HEK293 (cell line): ENCODE data around the gene PTH1R.

Experiments used
- CTCF ChIA-PET: fragments of 350-600 bp; formaldehyde crosslinking; extraction: SDS; loops from one replicate; lab custom pipeline; 2021; ENCODE audit warnings: antibody characterized with exemption; lab: Yijun Ruan, JAX
- POLR2A ChIA-PET: fragments of 300-600 bp; formaldehyde crosslinking; extraction: SDS; loops from one replicate; lab custom pipeline; 2020; ENCODE audit warnings: antibody characterized with exemption, inconsistent platforms; lab: Yijun Ruan, JAX
- H3K27ac ChIP-seq: fragments of 200-500 bp; sonication (Bioruptor generic); 2 replicates; pipeline ENCODE4 v1.5.1; 2014; ENCODE audit warnings: low read depth, low read length, control low read depth, inconsistent platforms; ENCODE audit errors: extremely low read depth
- H3K36me3 ChIP-seq, 2 experiments: fragments of 200-500 bp in 1 of 2; sonication (Bioruptor generic) in 1 of 2; 1 replicate in 1 of 2; 2 replicates in 1 of 2; pipeline ENCODE4 v1.5.1; 2014 to 2017; ENCODE audit warnings: inconsistent platforms in 2 of 2, low read length in 2 of 2; ENCODE audit not compliant: control insufficient read depth in 2 of 2, insufficient read depth in 1 of 2
- H3K4me1 ChIP-seq: fragments of 200-500 bp; sonication (Bioruptor generic); 2 replicates; pipeline ENCODE4 v1.5.1; 2014; ENCODE audit warnings: mild to moderate bottlenecking, low read length, inconsistent platforms; ENCODE audit not compliant: control insufficient read depth, insufficient read depth
- H3K4me3 ChIP-seq: 2 replicates; pipeline ENCODE4 v1.5.1; 2011; ENCODE audit warnings: low read depth, mild to moderate bottlenecking, control low read depth, low read length, moderate library complexity
- H3K9me3 ChIP-seq: fragments of 200-500 bp; sonication (Bioruptor generic); 2 replicates; pipeline ENCODE4 v1.5.1; 2014; ENCODE audit warnings: low read depth, low read length, inconsistent platforms; ENCODE audit not compliant: control insufficient read depth, insufficient read depth
- GLIS1 ChIP-seq: fragments of 450-650 bp; formaldehyde crosslinking; IDR thresholded peaks from 2 replicates; pipeline ENCODE4 v1.5.1; 2016; ENCODE audit warnings: missing biosample characterization, missing genetic modification characterization
- HIC1 ChIP-seq: fragments of 450-650 bp; formaldehyde crosslinking; IDR thresholded peaks from 2 replicates; pipeline ENCODE4 v1.5.1; 2016; ENCODE audit warnings: missing biosample characterization, missing genetic modification characterization
- KLF16 ChIP-seq: fragments of 450-650 bp; formaldehyde crosslinking; IDR thresholded peaks from 2 replicates; pipeline ENCODE4 v1.5.1; 2017; ENCODE audit warnings: missing biosample characterization, missing genetic modification characterization
- PBX3 ChIP-seq: sonication (generic); formaldehyde crosslinking; IDR thresholded peaks from 2 replicates; pipeline ENCODE4 v1.8.1; 2022; ENCODE audit warnings: mild to moderate bottlenecking, moderate library complexity, missing genetic modification reagents
- ZBTB20 ChIP-seq: fragments of 450-650 bp; formaldehyde crosslinking; IDR thresholded peaks from 2 replicates; pipeline ENCODE4 v1.5.1; 2016; ENCODE audit warnings: missing biosample characterization, missing genetic modification characterization
- ZBTB8A ChIP-seq: fragments of 450-650 bp; formaldehyde crosslinking; IDR thresholded peaks from 2 replicates; pipeline ENCODE4 v1.5.1; 2016; ENCODE audit warnings: missing biosample characterization, missing genetic modification characterization
- ZNF211 ChIP-seq: fragments of 450-650 bp; formaldehyde crosslinking; IDR thresholded peaks from 2 replicates; pipeline ENCODE4 v1.5.1; 2016; ENCODE audit warnings: low read depth, missing biosample characterization, missing genetic modification characterization
- ZNF292 ChIP-seq: fragments of 450-650 bp; formaldehyde crosslinking; IDR thresholded peaks from 2 replicates; pipeline ENCODE4 v1.5.1; 2016; ENCODE audit warnings: low read depth, missing biosample characterization, missing genetic modification characterization, borderline replicate concordance
- ZNF510 ChIP-seq: fragments of 450-650 bp; formaldehyde crosslinking; IDR thresholded peaks from 2 replicates; pipeline ENCODE4 v1.5.1; 2018; ENCODE audit warnings: mild to moderate bottlenecking, missing genetic modification characterization, missing biosample characterization; ENCODE audit not compliant: insufficient replicate concordance
- ZNF521 ChIP-seq: fragments of 450-650 bp; formaldehyde crosslinking; IDR thresholded peaks from 2 replicates; pipeline ENCODE4 v1.5.1; 2017; ENCODE audit warnings: missing biosample characterization, mild to moderate bottlenecking, missing genetic modification characterization
- ZNF548 ChIP-seq: fragments of 450-650 bp; formaldehyde crosslinking; IDR thresholded peaks from 2 replicates; pipeline ENCODE4 v1.5.1; 2016; ENCODE audit warnings: missing biosample characterization, missing genetic modification characterization
- ZNF596 ChIP-seq: fragments of 450-650 bp; IDR thresholded peaks from 2 replicates; pipeline ENCODE4 v1.5.0; 2018; ENCODE audit warnings: missing biosample characterization, mild to moderate bottlenecking, missing genetic modification characterization, moderate library complexity
- ZNF704 ChIP-seq: fragments of 450-650 bp; formaldehyde crosslinking; IDR thresholded peaks from 2 replicates; pipeline ENCODE4 v1.5.1; 2016; ENCODE audit warnings: missing biosample characterization, missing genetic modification characterization
- ZNF76 ChIP-seq: fragments of 450-650 bp; formaldehyde crosslinking; IDR thresholded peaks from 2 replicates; pipeline ENCODE4; 2016; ENCODE audit warnings: low read depth, missing biosample characterization, missing genetic modification characterization, borderline replicate concordance
- ZNF777 ChIP-seq: fragments of 450-650 bp; formaldehyde crosslinking; IDR thresholded peaks from 2 replicates; pipeline ENCODE4 v1.5.1; 2017; ENCODE audit warnings: missing biosample characterization, missing genetic modification characterization, borderline replicate concordance
- ZNF843 ChIP-seq: fragments of 450-650 bp; formaldehyde crosslinking; IDR thresholded peaks from 2 replicates; pipeline ENCODE4 v1.5.1; 2016; ENCODE audit warnings: missing biosample characterization, missing genetic modification characterization
- ZSCAN16 ChIP-seq: fragments of 450-650 bp; formaldehyde crosslinking; IDR thresholded peaks from 2 replicates; pipeline ENCODE4 v1.5.1; 2016; ENCODE audit warnings: missing biosample characterization, missing genetic modification characterization

Gene PTH1R

GRCh38 chr3:46882377-46883053 lies 5.0 kb downstream of the PTH1R start (continued):
- no peak for TF ChIP-seq PBX3 (CRISPR knock-in tag)
- no peak for TF ChIP-seq ZNF704 (tag by site-specific recombination)
- no peak for TF ChIP-seq ZNF292 (tag by site-specific recombination)
- 0 out of 2 replicates have a peak, but pooled peaks have one; percentile 13 for TF ChIP-seq KLF16 (tag by site-specific recombination)
- TF ChIP-seq HIC1 (tag by site-specific recombination): no peak
- peak; percentile 70 for TF ChIP-seq ZBTB20 (tag by site-specific recombination)
- TF ChIP-seq ZSCAN16 (tag by site-specific recombination): no peak
- TF ChIP-seq ZNF843 (tag by site-specific recombination): no peak
- no peak for TF ChIP-seq ZNF548
- no peak for TF ChIP-seq ZNF510 (tag by site-specific recombination)
- no peak for TF ChIP-seq ZNF211
- 0 out of 2 replicates have a peak, but pooled peaks have one; percentile 26 for TF ChIP-seq ZNF777

GRCh38 chr3:46883054-46883829 lies 5.7 kb downstream of the PTH1R start:
- Histone ChIP-seq H3K36me3 (no peaks in the 10 kb centered on the region), H3K9me3 (no peaks in the 10 kb centered on the region), H3K4me1 (no peaks in the 10 kb centered on the region), H3K27ac (no peak overlapping the region), H3K4me3 (peak overlapping the region; percentile 49)
- TF ChIP-seq ZBTB20 (tag by site-specific recombination) (peak; percentile 35), ZNF596 (peak; percentile 39; the same call in 1 of the 2 replicates), ZNF521 (tag by site-specific recombination) (no peak), ZNF76 (tag by site-specific recombination) (no peak)
- ChIA-PET CTCF (interaction anchor here (1.0 to 1.6 kb wide), 3 partner anchors 12 to 23 kb away, joined by 3 to 5 read pairs (median 3); no protein-coding TSS in a partner anchor), POLR2A (interaction anchor here (1.2 kb wide), 1 partner anchor 12 kb away, joined by 4 read pairs; no protein-coding TSS in a partner anchor)

GRCh38 chr3:46883830-46884185 lies 6.3 kb downstream of the PTH1R start:
- Histone ChIP-seq H3K4me1 (no peaks in the 10 kb centered on the region), H3K4me3 (no peak overlapping the region), H3K27ac (no peak overlapping the region), H3K36me3 (no peaks in the 10 kb centered on the region), H3K9me3 (no peaks in the 10 kb centered on the region)
- POLR2A ChIA-PET: no interaction called here
- TF ChIP-seq ZBTB8A (tag by site-specific recombination) (no peak), GLIS1 (peak; percentile 18; the same call in 1 of the 2 replicates)
- CTCF ChIA-PET: interaction anchor here (1.0 to 1.6 kb wide), 2 partner anchors 11 to 17 kb away, joined by 3 to 5 read pairs; no protein-coding TSS in a partner anchor
